ENCODE data around the gene FAM43B. TPM values are rescaled to one million over a fixed set of nuclear protein-coding genes. Genes with fewer than 3 reads are reported as not detected.

Gene FAM43B, protein sequence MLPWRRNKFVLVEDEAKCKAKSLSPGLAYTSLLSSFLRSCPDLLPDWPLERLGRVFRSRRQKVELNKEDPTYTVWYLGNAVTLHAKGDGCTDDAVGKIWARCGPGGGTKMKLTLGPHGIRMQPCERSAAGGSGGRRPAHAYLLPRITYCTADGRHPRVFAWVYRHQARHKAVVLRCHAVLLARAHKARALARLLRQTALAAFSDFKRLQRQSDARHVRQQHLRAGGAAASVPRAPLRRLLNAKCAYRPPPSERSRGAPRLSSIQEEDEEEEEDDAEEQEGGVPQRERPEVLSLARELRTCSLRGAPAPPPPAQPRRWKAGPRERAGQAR
- total RNA-seq = 0.28 TPM in 1 of 2 replicates, not detected in the other

DNA sequence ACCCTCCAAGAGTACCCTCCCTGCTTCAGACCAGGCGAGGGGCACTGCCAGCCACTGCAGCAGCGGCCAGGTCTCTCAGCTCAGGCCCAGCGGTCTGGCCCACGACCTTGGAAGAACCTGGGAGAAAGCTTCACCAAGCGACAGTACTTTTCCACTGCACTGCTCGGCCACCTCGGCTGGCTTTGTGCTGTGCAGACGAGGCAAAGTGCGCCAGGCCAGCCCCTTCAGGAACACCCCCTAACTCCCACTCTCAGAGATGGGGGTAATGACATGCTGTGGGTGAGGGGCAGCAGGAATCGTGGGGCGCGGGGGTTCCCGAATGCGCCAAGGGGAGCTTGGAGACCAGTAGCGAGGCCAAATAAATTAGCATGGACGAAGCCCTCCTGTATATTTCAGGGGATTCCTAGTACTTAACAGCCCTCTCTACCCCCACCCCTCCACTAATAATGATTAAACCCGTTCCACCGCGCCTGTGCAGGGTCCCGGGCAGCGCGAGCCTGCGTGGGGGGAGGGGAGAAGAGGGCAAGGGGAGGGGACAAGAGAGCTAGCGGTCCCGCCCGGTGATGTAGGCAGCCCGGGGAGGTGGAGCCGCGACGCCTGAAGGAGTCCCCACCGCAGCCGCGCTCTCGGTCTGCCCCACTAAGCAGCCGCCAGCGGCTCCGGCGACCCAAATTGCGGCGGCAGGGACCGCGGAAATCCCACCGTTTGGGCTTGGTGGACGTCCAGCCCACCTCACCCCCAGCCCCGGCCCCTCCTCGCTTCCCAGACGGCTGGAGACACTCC is at the start of gene FAM43B:
Gene FAM43B (plus strand): TSS at position 629 of the 783 bp plus-strand sequence. CDS start 401 bp downstream, outside the sequence.

DNA sequence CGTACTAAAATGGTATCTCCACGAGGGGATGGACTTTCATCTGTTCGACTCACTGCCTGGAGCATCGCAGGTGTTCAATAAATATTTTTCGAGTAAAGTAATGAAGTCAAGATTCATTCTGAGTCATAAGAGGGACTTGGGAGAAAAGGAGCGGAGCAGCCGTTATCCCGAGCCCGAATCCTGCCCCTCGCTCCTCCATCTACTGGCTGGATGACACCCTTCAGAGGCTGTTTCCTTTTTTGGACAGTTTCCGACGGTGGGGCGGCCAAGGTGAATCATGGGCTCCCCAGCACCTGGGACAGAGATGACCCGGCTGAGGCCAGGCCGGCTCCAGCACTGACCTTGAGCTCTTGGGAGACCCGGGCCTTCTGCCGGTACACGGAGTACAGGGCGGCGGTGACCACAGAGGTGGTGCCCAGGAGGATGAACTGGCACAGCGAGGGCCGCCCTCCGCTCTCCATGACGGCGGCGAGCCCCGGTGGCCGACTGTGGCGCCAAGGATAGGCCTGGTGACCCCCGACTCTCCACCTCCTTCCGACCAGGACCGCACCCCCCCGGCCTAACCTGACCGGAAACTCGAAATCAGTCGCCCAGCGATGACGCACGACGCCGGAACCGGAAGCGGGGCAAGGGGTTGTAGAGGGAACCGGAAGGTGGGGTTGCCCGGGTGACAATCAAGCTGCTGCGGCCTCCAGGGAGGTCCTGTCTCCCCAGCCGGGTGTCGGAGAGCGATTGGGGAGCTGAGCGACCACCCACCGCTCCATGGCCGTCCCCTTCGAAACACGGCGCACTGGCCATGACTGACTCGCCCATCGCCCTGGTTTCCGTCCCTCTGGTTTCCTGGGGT is 44.6 kb upstream of the FAM43B start, which contains the start of gene MUL1:
Gene MUL1 (minus strand): TSS at position 588 of the 847 bp plus-strand sequence. CDS start 127 bp downstream, at position 461.

DNA sequence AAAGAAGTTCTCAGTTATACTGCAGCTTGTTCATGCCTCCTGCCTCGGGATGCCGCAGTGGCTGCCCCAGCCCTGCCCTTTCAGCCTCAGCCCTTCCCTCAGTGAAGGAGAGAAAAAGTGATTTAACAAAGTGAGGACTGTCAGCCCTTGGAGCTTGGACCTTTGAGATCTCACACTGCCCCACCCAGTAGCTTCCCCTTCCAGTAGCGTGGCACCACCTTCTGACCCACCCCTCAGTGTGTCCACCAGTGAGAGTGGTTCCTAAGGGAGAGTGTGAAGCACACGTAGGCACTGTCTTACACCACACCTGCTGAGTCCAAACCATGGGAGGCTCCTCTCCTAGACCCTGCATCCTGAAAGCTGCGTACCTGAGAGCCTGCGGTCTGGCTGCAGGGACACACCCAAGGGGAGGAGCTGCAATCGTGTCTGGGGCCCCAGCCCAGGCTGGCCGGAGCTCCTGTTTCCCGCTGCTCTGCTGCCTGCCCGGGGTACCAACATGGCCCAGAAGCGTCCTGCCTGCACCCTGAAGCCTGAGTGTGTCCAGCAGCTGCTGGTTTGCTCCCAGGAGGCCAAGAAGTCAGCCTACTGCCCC is 36.4 kb downstream of the FAM43B start, which contains the start of gene CDA:
Gene CDA (plus strand): TSS at position 464 of the 592 bp plus-strand sequence. CDS start 33 bp downstream, at position 497.

Other genes with a start within 250 kb of the FAM43B start
- gene CAMK2N1, start 66.4 kb upstream of the FAM43B start, total RNA-seq = 5.1 and 8.6 TPM in 2 replicates
- gene MUL1, start 44.4 kb upstream of the FAM43B start, total RNA-seq = 22.6 and 31.2 TPM in 2 replicates
- 0.85 TPM in 1 of 2 replicates, not detected in the other for gene CDA, start 36.5 kb downstream of the FAM43B start, total RNA-seq
- gene PINK1, start 80.9 kb downstream of the FAM43B start, total RNA-seq = 54.6 and 96.1 TPM in 2 replicates
- gene DDOST, start 108.8 kb downstream of the FAM43B start, total RNA-seq = 228 and 388 TPM in 2 replicates
- 1.3 and 5.1 TPM in 2 replicates for gene KIF17, start 165.4 kb downstream of the FAM43B start, total RNA-seq
- gene SH2D5, start 180.1 kb downstream of the FAM43B start, total RNA-seq = 4.0 and 10.7 TPM in 2 replicates
- gene HP1BP3, start 234.7 kb downstream of the FAM43B start, total RNA-seq = 173 and 196 TPM in 2 replicates